AG10803 (cell line): ENCODE data around the gene MTARC2.

Source experiments
- DNase-seq: peaks from one replicate; pipeline ENCODE4 v3.0.0; 2010; ENCODE audit warnings: low read depth
- H3K4me3 ChIP-seq: 2 replicates; pipeline ENCODE4 v1.5.1; 2011; ENCODE audit warnings: mild to moderate bottlenecking, low read length, control low read depth
- CTCF ChIP-seq: conservative IDR thresholded peaks from 2 replicates; pipeline ENCODE4 v1.5.1; 2011; ENCODE audit warnings: mild to moderate bottlenecking, low read length, control low read depth, inconsistent platforms

Gene MTARC2

GRCh38 chr1:220755309-220755708, 7.2 kb downstream of the MTARC2 start:
- H3K4me3 ChIP-seq, result no peak overlapping the region
- no peak for DNase-seq
- no peak for TF ChIP-seq CTCF

- no peak overlapping the region for H3K4me3 ChIP-seq
- TF ChIP-seq CTCF, result no peak
- DNase-seq, result no peak
Observed at GRCh38 chr1:220757441-220757840, 9.3 kb downstream of the MTARC2 start.

GRCh38 chr1:220759147-220759546, 11.0 kb downstream of the MTARC2 start:
- H3K4me3 ChIP-seq, result no peak overlapping the region
- TF ChIP-seq CTCF, result no peak
- DNase-seq, result no peak

GRCh38 chr1:220761688-220762427, 13.7 kb downstream of the MTARC2 start:
- H3K4me3 ChIP-seq, result no peak overlapping the region
- no peak for TF ChIP-seq CTCF
- DNase-seq, result no peak

- H3K4me3 ChIP-seq, result no peak overlapping the region
- no peak for TF ChIP-seq CTCF
- no peak for DNase-seq
Observed at GRCh38 chr1:220764757-220765156, 16.6 kb downstream of the MTARC2 start.

GRCh38 chr1:220767312-220768125, 19.4 kb downstream of the MTARC2 start:
- no peak for DNase-seq
- TF ChIP-seq CTCF, result no peak
- H3K4me3 ChIP-seq, result no peak overlapping the region
